HG02623 (cell line): Measurements from ENCODE around the gene IL17C.

ENCODE experiments used
- ATAC-seq: cut with Tn5 transposase; IDR thresholded peaks from one replicate; pipeline ENCODE4 v1.9.1; 2021; ENCODE audit warnings: moderate library complexity; ENCODE audit not compliant: unreplicated experiment

Gene IL17C

GRCh38 chr16:88681084-88681680 is 42.8 kb downstream of the IL17C start:
- ATAC-seq: no peak

- ATAC-seq: peak; percentile 61
Measured at GRCh38 chr16:88681709-88682451, 43.5 kb downstream of the IL17C start.

- no peak for ATAC-seq
Measured at GRCh38 chr16:88684569-88685155, 46.3 kb downstream of the IL17C start.

GRCh38 chr16:88685156-88686061 is 47.0 kb downstream of the IL17C start:
- ATAC-seq: no peak

- no peak for ATAC-seq
Measured at GRCh38 chr16:88686062-88686438, 47.7 kb downstream of the IL17C start.

- ATAC-seq: peak; percentile 64
Measured at GRCh38 chr16:88686439-88687253, 48.3 kb downstream of the IL17C start, which contains the start of gene SNAI3. TSS of gene SNAI3 (minus strand) at chr16:88686507. CDS start at chr16:88686406, 101 bp downstream.

- no peak for ATAC-seq
Measured at GRCh38 chr16:88687254-88687576, 48.8 kb downstream of the IL17C start.

- ATAC-seq: no peak
Measured at GRCh38 chr16:88687676-88688012, 49.3 kb downstream of the IL17C start.

GRCh38 chr16:88688013-88688778 is 49.8 kb downstream of the IL17C start:
- no peak for ATAC-seq
